HG02938 (cell line): ENCODE measurements around the gene NLGN4Y.
A peak's percentile ranks its signal among the peaks of the same experiment; 100 is the strongest.

Source experiments
- ATAC-seq: cut with Tn5 transposase; IDR thresholded peaks from one replicate; pipeline ENCODE4 v1.9.1; 2021; ENCODE audit warnings: mild to moderate bottlenecking, moderate library complexity; ENCODE audit not compliant: unreplicated experiment

The NLGN4Y gene

DNA sequence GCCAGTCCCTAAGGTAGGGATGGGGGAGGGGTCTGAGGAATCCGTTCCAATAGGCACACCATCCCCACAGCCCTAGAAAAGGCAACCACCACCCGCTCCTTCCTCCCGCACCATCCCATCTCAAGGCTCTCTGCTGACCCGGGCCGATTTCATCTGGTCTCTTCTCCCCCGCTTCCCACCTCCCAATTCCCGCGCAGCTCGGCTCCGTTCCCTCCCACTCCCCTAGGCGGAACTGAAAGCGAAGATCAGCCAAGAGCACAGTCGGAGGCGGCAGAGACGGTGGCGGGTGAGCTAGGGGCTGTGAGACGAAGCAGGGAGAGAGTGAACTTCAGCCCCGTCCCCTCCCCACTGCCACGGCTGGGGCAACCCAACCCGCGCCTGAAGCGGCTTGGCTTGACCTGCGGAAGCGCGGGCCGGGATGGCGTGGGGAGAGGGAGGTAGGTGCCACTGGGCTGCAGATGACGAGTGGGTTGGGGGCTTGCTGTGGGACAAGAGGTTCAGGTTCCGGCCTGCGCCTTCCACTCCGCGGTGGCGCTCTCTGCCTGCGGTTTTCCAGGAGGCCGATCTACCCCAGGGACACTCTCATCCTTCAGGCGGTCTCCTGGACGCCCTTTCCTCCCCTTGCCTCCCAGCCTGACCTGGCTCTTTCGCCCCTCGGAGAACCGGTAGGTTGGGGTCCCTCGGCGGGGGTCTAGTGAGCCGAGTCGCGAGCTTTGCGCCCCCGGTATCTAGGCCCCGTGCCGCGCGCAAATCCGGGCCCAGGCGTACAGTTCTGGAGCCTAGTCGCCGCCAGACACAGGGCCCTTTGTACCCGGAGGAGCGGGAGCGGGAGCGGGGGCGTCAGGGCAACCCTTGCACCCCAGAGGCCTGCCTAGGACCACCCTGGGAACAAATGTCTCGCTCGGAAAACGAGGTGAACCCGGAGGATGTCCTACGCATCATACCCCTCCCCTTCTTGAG is at the start of gene NLGN4Y:
Gene NLGN4Y, plus strand, starts transcription at position 258 of the 960 bp plus-strand sequence. CDS start 97,591 bp downstream, outside the sequence.
- peak; percentile 64 for ATAC-seq

DNA sequence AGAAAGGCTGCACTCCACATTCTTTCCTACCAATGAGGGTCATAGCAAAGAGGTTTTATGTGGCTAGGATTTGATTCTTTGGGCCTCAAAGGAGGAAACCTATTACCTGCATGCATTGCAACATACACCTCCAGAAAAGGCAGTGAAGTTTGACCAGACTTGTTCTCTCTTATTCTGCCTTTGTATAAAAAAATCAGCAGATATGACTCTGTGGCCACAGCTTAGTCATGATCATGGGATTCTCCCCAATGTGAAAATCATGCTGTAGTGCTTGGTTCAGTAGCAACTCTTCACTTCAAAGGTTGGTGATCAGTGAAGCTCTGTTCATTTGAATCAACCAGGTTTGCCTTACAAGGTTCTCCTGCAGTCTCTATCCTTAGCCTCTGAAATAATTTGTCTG is 38.4 kb upstream of the NLGN4Y start:
- ATAC-seq = no peak

DNA sequence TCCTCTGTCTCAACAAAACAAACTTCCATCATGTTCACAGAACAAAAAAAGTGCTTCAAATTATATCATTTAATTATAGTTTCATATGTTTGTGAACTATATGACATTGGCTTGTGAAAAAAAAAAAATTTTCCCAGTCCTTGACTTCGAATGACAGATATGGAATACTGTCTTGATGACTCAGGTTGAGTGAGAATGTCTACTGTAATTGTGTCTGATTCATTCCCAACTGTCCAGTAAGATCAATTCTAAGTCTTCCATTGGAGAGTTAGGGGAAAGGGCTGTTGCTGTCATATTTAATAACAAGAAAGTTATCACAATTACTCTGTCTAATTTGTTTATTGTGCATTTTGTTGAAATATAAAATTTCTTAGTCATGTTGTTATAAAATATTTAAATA is 34.1 kb upstream of the NLGN4Y start:
- ATAC-seq = no peak

DNA sequence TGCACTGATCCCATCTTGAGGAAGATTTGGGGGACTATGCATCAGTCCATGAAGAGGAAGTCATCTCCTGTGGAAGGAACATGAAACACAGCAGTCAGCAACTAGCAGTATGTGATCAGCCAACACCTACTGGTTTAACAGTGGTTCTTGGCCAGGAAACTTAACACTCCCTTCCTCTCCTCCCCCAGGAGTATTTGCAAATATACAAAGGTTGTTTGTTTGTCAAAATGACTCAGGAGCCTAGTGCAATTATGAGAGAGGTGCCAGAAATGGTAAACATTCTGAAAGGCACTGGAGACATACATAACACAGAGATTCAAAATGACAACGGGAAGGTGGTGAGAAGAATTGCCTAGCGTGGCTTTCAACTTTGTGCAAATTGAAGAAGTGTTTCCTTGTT is 26.3 kb upstream of the NLGN4Y start:
- ATAC-seq = no peak

DNA sequence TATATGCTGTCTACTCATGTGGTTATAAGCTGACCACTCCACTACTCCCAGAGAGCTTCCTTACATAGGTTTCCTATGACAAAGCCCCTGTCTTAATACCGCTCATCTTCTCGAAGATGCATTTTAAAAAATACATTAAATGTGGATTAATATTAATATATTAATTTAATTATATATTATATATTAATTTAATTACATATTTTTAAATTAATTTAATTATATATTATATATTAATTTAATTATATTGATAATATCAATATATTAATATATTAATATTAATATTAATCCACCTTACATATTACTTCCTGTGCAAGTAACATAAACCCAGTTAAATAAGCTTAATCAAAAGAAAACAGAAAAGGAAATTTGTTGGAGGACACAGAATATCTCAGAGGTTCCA is 19.7 kb upstream of the NLGN4Y start:
- no peak for ATAC-seq

DNA sequence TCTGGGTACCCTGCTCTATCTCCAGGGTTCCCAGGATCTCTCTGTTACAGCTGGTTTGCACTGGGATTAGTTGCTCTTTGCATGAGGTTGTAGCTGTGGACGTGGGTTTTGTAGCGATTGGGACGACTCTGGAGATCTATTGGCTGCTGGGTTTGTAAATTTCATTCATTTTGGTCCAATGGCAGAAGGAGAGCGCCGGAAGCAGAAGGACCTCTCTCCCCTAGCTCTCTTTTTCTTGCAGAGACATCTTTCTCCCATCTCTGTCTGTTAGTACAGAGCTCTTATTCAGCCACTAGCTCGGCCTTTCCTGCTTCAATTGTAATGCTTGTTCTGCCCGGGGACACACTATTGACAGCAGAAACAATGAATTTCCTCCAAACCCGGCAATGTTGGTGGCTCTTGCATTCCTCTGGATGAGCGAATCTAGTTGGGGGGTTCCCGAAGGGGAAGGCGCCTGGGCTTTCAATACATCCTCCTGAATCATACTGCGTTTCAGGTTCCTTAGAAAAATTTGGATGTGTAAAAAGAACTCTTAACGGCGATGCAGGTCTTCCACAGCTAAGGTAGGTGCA is 1.9 kb upstream of the NLGN4Y start:
- ATAC-seq = no peak

DNA sequence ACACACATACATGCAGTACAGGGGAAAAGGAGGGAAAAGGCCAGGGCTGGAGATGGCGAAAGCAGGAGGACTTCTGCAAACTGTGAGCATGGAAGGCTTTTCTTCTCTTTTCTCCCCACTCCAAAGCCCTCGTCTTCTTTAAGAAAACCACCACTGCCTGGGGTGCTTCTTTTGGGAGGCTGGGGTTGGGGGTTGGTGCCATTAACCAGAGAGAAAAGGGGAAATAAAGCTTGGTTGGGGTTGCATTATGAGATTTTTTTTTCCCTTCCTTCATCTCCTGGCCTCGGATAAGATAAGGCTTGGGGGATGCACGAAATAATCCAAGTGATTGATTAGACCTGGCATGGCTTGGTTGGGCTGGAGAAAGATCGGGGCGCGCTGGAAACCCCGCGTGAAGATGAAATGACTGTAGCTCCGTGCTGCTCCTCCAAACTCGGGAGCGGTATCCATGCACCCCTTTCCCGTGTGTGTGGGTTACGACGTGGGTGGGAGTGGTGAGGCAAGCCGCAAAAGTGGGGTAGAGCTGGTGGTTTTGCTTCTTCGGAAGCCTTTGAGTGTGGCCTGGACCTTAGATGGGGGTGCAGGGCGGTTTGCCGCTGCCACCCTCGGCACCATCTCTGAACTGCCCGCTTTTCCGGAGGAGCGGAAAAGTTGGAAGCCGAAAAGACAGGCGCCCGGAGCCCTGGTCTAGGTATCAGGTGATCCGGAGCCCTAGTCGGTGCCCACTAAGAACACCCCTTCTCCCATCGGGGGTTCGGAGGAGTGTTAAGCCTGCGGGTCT is 648 bp upstream of the NLGN4Y start:
- peak; percentile 14 for ATAC-seq

DNA sequence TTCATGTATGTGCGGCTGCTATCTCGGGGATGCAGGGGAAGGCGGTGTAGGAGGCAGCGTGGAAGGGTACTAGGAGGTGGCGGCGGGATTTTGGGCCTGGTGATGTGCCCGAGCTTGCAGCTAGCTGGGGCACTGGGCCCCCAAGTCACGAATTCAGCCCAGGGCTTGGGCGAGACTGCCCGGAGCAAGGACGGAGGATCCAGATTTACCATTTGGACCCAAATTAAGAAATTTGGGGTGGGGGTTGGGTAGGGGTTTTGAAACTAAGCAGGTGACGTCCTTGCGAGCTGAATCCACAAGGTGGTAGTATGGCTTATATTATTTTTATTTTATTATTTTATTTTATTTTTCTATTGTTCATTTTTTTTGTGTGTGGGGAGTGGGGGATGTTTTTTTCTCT is 986 bp downstream of the NLGN4Y start:
- ATAC-seq = no peak

DNA sequence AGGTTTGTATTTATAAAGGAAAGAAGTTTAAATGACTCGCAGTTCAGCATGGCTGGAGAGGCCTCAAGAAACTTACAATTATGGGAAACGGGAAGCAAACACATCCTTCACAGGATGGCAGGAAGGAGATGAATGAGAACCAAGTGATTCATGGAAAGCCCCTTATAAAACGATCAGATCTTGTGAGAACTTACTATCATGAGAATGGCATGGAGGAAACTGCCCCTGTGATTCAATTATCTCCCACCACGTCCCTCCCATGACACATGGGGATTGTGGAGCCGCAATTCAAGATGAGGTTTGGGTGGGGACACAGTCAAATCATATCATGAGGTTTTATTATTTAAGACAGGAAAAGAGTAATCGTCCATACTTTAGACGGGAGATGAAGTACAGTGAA is 4.0 kb downstream of the NLGN4Y start:
- ATAC-seq = no peak

DNA sequence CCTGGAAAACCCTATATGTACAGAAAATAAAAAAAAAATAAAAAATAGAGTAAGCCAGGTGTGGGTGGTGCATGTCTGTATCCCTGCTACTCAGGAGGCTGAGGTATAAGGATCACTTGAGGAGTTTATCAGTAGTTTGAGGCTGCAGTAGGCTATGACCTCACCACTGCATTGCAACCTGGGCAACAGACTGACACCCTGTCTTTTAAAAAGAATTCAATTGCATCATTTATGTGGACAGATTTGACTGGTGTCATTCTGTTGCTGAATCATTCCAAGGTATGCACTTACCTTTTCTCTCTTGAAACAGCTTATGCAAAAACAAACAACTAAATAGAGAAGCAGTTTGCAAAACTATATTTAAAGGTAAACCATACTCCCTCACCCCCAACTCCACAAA is 12.4 kb downstream of the NLGN4Y start:
- ATAC-seq = no peak

DNA sequence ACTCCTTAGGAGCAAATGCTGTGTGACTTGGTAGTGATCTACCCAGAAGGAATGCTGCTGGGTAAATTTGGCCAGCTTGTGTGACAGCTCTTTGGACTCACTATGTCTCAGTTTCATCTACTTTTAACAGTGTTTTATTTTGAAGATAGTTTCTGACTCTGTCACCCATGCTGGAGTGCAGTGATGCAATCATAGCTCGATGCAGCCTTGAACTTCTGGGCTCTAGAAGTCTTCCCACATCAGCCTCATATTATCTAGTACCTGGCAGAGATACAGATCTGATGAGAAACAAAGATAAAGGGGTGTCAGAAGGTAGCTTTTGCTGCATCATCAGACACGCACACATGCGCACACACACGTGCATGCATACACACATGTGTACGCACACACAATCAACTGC is 19.2 kb downstream of the NLGN4Y start:
- no peak for ATAC-seq

DNA sequence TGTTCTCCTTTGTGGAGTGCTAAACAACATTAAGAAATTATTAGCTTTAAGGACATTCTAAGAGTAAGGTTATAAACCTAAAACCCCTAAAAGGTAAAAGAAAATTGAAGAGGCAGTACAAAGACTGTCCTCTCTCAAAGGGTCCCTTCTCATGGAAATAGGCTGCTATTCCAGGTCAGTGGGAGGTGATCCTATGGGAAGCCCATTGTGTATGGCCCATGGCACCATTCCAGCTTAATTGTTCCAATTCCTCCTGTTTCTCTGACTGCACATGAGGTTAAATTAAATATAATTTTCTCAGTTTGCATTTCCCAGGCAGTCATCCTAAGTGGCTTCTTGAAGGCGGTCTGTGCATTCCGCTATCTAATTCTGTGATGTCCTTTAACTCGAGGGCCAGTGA is 57.0 kb downstream of the NLGN4Y start:
- ATAC-seq = no peak

DNA sequence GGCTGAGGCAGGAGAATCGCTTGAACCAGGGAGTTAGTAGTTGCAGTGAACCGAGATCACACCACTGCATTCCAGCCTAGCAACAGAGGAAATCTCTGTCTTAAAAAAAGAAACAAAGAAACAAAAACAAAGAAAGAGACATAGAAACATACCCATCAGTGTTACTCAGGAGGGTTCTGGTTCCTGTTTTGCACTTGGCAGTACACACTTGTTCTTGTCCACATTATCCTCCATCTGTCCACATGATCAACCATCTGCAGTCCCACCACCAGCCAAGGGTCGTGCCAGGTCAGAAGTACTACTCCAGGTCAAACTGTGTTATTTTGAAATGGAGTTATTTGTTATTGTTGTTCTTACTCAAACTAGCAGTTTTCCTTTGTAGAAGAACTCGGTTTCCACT is 62.4 kb downstream of the NLGN4Y start:
- peak; percentile 81 for ATAC-seq

DNA sequence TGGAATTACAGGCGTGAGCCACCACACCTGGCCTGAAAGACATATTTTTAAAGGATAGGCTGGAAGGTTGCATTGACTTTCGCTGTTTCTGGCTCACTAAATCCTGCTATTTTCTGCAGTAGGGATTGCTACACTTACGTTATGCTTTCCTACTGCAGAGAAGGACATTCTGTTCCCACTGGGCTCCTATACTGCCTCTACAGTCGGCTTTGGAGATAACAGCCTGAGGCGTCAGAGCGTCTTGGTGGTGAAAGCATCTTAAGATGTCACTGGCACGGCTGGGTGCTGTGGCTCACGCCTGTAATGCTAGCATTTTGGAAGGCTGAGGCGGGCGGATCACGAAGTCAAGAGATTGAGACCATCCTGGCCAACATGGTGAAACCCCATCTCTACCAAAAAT is 77.0 kb downstream of the NLGN4Y start:
- ATAC-seq = no peak

DNA sequence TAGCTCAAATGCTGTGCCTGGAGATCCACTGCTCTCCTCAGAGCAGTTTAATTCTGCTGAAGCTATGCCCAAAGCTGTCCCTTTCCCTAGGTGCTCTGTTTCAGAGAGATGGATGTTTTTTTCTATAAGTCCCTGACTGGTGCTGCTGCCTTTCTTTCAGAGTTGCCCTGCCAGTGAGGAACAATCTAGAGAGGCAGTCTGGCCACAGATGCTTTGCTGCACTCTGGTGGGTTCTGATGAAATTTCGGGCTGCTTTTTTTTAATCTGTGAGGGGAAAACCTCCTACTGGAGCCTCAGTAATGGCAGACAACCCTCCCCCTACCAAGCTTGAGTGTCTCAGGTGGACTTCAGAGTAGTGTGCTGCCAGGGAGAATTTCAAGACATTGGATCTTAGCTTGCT is 93.3 kb downstream of the NLGN4Y start:
- no peak for ATAC-seq

DNA sequence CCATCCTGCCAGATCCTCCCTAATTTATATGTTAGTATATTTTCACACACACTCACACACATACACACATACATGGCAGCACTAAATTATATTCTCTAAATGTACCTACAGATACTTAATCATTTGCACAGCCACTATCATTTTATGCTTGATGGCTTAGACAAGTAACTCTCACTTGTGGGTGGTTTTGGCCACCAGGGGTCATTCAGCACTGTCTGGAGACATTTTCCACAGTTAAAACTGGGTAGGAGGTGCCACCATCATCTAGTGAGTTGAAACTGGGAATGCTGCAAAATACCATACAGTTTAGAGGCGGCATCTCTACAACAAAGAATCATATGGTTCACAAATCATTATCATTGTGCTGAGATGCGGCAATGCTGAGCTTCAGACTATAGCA is 94.2 kb downstream of the NLGN4Y start:
- ATAC-seq = no peak

DNA sequence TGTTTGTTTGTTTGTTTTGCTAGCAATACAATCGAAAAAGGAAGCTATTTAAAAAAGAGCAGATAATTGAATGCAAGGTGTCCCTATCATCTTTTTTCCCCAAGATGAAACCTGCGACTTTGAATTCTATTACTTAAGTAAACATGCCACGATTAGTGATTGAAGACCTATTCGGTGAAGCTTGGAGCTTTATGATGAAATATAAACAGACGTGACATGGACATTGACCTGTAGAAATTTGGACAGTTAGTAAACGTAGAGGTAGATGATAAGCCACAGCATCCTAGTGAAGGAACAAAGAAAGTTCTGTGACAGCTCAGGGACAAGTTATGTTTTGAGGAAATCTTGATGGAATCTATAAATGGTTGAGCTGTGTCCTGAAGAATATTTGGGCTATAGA is 103.9 kb downstream of the NLGN4Y start:
- no peak for ATAC-seq

DNA sequence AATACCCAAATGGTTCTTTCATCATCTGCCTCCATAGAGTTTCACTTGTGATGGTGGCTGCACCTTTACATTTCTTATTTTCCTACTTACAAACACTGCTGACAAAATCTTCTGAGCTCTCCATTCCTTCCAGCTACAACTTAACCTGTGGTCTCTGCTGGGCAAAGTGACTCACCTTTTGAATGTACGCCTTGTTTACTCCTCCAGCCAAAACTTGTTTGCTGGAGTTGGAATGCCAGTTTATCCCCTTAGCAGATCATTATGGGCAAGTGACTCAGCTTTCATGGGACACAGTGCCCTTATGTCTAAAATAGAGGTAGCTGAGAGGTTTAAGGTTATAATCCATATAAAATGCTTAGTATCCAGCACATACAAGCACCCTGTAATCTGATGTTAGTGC is 107.3 kb downstream of the NLGN4Y start:
- ATAC-seq = no peak

DNA sequence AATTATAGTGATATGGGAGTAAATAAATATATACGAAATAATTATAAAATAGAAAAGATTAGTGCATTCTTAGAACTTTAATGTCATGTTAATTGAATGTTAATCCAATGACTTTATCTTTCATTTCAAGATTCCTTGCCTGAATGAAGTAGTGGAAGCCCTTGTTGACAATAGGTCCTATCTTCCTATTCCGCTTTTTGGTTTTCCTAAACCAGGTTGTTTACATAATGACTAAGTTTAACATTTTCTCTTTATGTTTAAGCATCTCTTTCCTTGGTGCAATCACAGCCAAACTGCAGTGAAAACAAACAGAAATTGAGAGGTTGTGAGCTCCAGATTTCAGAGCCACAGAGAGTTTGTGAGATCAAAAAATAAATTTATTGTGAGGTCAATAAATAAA is 109.4 kb downstream of the NLGN4Y start:
- no peak for ATAC-seq

DNA sequence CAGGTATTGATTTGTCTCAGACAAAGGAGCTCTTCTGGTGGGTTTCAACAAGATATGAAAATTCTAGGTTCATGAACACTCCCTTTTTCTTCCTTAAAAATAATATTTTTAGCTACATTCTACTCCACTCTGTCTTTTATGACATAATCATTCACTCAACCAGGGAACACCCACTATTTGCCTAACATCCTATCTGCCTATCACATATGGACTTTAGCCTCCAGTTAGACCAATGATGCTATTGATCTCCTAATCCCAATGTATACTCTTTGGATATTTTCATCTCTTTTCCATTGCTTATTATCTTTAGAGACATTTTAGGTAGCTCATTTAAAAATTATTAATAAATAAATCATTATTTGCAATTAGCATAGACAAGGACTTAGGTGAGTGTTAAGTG is 110.6 kb downstream of the NLGN4Y start:
- ATAC-seq = no peak

DNA sequence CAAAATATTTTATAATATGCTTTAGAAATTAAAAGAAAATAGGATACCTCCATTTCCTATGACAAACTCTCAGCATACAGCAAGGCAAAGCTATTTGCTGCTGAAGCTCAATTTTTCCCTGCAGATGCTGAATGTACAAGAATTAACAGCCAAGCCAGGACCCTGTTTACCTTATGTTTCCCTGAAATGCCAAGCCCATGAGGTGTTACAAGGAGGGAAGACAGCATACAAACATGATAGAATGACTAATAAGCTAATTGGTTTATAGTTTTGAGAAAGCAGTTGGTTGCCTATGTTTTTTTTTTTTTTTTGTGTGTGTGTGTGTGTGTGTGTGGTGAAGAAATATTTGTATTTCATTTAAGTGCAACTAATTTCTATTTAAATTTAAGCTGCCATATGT is 113.2 kb downstream of the NLGN4Y start:
- no peak for ATAC-seq

DNA sequence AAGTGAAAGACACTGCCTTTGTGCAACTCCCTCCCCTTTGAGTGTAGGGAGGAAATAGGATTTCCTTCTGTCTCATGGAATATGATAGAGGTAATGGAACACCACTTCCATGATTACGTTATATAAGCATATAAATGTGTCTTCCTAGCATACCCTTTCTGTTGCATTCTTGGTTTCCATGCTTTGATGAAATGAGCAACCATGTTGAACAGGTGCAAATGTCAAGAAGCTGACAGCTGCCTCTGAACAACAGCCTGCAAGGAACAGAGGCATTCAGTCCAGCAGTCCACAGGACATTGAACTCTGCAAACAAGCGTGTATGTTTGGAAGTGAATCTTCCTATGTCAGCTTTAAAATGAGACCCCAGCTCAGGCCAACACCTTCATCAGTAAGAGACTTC is 117.5 kb downstream of the NLGN4Y start:
- no peak for ATAC-seq
